Superior temporal gyrus (tissue), 1 donor: ENCODE measurements around the gene BCL11B.

Experiments
- DNase-seq: peaks from one replicate; pipeline ENCODE4 v3.0.0-alpha.2; 2016; ENCODE audit errors: extremely low spot score

BCL11B gene

DNA sequence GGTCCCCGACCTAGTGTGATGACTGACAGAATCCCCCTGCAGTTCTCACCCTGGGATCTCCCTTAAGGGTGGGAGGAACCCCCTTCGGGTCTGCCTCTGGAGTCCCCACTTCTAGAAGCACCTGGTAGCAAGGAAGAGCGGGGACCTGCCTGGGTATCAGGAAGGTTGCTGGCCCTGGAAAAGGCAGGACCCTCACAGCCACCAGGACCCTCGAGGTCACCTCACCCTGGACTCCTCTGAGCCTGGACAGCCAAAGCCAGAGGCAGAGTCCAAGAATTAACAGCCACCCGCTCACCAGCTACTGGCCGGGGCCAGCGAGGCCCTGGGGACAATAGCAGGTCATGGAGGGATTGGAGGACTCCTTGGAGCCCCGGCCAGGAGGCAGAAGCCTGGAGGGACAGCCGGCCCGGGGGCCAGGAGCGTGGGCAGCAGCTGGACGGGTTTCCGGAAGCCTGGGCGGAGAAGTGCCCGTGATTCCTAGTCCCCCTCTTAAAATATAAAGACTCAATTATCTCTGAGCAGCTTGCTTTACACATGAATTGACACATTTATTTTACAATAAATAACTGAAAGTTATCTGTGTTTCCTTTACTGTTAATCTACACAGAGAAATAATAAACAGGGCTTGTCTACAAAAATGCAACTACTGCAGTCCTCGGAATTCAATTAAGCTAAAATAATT lies 17.5 kb downstream of the BCL11B start:
- no peak for DNase-seq

DNA sequence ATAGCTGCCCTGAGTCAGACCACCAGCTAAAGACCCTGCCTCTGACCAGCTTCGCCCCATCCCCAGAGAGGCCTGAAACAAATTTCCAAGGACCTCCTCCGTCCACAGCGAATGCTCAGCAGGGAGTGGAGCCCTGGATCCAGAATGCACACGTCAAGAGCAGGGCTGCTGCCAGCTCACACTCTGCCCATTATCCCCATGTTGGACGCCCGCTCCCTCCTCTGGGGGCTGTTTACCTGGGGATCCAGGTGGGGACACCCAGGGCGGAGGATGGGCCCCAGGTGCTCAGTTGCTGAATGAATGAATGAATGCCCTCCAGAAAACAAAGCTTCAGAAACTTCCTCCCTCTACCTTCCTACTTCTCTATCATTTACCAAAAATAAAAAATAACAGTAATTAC lies 18.1 kb downstream of the BCL11B start:
- no peak for DNase-seq

DNA sequence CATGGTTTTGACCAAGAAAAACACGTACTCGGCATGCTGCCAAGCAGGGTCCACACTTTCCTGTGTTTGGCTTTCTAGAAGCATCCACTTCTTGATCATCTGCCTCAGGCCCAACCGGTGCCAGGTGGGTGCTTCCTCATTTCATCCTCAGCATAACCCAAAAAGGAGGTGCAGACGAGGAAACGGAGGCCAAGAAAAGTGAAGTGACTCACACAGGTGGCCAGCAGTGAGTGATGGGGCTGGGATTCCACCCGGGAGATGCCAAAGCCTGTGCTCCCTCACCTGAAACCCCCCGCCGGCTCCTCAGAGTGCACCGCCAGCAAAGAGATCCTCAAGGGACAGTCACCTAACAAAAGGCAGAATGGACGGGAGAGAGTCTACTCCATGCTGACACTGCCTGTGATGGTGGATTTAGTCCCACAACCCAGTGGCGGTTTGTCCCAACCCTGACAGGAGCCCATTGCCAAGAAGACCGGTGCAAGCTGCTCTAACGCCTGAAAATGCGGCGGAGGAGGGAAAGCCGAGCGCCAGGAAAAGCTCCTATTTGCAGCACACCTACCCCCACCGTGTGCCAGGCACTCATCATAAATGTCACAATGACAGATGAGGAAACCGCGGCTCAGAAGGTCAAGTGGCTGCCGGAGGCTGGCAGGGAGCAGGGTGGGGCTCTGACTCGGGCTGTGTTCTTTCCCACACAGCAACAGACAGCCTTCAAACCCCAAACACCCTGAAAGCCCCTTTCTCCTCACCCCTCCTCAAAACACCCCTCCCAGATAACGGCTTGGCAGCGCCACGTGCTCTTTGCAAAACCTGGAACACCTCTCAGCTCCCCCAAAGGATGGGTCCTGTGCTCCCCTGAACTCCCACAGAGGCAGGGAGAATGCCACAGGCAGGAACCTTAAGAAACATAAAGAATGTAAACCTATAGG lies 18.8 kb downstream of the BCL11B start:
- no peak for DNase-seq

DNA sequence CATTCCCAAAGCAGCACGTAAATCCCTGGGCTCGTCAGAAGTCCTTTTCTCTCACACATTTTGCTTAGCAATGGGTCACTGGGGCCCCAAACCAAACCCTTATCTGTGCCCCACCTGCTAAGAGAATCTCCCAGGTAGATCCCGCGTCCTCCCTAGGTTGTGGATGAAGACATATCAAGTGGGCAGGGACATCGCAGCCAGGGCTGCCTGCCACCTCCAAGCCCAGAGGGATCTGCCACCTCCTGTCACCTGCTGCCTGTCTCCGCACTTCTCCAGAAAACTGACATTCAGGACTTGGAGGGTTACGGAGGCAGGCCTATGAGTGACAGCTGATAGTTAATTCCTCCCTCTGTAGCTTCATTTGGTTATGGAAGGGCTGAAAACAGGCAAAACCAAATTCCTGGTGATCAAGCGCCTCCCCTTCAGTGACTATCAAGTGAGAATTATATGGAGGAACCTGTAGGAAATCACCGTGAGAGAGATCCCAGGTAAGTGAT lies 19.5 kb downstream of the BCL11B start:
- DNase-seq: no peak

DNA sequence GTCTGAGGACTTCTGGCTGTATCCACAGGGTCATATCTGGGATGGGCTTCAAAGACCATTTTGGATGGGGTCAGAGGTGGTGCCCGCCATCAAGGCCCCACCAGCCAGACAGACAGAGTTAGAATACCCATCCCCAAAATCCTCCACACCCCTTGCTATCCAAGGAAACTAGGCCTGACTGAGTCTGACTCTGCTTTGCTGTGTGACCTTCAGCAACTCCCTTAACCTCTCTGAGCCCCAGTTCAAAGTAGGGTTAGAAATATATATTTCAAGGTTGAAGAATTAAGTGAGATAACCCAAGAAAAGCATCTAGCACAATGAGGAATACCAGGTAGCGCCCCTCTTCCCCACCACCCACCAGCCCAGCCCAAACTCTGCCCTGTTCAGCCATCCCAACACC lies 20.3 kb downstream of the BCL11B start:
- no peak for DNase-seq

DNA sequence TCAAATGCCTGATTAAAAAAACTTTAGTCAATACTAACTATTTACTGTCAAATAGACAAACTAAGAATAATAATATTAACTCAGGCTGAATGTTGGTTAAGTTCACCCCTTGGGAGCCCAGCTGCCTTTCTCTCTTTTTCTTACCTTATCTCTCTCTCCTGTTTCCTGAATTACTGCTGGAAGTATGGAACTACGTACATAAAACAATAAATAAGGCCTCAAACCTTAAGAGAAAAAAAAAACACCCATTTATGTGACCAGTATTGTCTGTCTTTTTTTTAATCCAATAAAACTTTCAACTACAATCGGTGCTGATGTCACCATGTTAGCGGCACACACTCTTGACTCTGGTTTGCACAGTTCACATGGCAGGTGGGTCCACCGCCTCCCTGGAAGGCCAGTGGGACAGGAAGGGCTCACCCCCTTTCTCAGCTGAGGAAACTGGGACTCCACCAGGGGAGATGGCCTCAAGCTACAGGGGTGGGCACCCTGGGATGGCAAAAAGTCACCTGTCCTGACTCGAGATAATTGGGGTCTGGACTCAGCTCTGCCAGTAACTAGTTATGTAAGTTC lies 21.3 kb downstream of the BCL11B start:
- no peak for DNase-seq

DNA sequence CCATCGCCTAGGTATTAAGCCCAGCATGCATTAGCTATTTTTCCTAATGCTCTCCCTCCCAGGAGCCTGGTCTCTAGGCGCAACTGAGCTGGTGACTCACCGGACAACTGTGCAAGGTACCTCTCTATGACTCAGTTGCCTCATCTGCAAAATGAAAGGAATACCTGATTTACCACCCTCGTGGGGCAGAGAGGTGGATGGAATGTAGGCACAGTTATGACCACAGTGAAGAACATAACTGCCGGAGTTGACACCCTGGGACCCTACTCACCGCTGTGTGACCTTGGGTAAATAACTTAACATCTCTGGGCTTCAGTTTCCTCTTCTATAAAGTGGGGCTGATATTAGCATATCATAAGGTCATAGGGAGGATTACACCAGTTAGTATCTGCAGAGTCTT lies 22.6 kb downstream of the BCL11B start:
- no peak for DNase-seq

DNA sequence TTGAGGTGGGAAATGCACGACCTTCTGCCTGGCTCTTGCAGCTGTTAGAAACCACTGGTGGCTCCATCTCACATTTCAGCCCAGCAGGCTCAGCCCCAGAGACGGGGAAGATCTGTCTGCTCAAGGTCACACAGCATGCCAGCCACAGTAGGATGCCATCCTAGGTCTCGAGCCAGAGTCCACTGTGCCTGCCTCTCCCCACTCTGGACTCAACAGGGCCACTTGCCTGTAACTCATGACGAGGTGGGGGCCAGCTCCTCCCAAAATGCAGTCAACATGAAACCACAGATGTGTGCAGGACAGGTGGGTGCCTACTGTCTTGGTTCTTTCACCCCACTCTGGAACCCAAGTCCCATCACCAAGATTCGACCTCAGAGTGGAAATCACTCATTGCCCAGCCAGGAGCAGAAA lies 23.2 kb downstream of the BCL11B start:
- DNase-seq: no peak

DNA sequence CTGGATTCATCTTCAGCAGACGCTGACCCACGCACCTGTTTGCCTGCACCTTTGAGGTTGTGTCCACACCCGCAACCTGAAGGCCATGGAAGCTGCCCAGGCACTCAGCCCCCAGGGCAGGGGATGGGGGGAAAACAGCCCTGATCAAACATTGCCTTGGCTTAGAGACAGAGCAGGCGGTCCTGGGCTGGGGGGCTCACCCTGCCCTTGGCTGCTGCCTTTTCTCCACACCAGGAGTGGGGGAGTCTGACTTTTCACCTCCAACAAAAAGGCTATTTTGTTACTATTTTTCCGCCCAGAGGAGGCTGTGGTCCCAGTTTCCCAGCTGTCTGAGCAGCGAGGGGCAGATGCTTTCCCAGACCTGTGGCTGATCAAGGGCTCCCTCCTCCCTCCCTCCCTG lies 24.2 kb downstream of the BCL11B start:
- DNase-seq: no peak

DNA sequence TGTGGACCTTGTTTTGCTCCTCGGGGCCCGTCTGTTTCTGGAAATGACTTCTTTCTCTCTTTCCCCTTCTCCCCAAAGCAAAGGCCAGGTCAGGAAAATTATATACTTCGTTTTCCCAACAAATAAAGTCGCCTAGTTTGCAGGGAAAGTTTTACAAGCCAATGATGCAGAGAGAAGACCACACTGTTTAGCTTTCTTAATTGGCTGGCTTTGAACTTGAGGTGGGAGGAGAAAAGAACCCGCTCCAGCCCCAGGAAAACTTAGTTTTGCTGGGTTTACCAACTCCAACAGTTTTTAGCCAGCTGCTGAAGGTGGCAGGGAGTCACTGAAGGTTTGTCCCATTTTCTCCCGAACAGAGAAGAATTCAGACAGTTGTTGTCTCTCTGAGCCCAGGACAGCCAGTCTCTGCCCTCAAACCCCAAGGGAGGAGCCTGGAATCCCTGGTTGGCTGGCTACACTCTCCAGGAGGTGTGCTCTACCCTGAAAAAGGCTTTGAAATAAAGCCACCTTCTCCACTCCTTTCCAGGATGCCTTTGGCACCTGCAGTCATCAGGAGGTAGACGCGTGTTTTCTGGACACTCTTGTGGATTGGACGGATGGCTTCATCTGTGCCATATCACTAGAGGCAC lies 24.8 kb downstream of the BCL11B start:
- no peak for DNase-seq

DNA sequence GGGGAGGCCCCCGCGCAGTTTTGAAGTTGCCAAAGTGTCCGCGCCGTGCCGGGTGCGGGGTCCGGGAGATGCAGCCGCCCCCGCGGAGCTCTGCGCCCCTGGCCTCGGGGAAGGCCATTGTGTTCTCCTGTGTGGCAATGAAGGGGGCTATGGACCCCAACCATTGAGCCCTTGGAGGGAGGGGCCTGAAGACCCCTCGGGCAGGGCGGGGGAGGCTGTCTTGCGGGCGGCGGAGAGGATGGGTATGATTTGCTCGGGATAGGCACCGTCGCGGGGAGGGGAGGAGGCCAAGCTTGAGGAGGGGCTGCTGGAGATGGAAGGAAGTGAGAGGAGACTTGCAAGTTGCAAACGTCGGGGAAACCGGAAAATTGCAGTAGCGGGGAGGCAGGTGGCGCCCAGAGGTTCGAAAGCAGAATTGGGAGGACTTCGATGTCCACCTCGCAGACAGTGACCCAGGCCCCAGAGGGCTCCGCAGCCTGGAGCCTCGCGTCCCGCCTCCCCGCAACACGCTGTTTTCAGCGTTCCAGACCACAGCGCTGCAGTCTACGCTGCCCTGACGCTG lies 25.4 kb downstream of the BCL11B start:
- no peak for DNase-seq

DNA sequence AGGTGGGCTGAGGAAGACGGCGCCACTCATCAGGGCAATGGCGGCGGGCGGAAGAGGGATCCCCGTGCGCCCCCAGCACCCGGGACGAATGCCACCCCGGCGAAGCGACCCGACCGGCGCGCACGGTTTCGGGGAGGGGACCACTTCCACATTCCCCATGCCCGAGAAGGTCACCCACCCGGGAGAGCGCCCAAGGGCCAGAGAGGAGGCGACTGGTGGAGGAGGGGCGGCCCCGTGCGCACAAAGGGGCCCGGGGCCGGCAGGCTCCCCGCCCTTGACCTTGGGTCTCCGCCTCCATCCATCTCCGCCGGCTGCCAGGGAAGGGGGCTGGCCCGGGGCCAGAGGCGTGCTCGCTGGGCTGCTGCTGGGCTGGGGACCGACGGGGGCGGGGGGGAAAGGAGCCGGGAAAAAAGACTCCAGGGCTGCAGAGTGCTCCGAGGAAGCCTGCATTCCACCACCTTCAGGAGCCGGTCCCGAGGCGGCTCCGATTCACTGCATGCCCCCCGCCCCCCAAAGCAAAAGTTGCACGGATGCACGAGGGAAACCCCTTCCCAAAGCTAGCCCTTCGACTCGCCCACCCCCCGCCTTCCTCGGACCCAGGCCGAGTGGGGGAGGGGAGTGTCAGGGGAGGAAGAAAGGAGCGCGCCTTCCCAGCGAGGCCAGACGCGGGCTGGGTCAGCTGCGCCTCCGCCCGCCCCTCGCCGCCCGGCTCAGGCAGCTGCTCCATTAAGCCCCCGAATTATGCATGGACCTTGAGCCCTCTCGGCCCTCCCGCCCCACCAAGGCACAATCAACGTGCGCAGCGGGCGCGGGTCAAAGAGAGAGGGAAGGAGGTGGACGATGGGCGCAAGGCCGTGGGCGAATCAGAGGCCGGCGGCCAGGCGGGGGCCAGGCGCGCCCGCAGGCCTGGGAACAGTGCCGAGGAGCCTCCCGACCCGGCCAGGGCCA lies 26.2 kb downstream of the BCL11B start:
- no peak for DNase-seq

DNA sequence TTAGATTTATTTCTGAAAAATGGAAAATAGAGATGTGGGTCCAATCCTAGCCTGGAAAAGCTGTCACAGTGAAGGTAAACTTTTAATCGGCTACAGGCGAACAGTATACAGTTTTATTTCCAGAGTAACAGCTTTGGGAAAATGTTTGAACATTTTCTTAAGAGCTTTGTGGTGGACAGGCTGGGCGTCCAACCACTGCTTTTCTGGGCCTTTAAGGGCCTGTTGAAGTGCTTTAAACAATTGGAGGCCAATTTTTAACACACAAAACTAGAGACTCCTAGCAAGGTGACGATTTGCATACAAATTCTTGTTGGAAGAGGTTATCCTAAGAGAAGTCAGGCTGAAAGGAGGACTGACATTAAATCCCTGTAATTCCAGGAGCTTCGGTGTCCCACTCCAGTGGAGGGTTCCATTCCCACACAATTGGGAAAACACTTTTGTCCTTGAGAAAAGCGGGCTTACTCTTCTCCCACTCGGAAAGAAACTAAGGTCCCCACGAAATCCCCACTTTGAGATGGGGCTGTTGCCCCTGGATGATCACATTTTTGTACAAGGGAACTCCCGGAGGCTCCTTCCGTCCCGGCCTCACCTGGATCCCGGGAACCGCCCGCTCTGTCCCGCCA lies 26.9 kb downstream of the BCL11B start:
- no peak for DNase-seq

DNA sequence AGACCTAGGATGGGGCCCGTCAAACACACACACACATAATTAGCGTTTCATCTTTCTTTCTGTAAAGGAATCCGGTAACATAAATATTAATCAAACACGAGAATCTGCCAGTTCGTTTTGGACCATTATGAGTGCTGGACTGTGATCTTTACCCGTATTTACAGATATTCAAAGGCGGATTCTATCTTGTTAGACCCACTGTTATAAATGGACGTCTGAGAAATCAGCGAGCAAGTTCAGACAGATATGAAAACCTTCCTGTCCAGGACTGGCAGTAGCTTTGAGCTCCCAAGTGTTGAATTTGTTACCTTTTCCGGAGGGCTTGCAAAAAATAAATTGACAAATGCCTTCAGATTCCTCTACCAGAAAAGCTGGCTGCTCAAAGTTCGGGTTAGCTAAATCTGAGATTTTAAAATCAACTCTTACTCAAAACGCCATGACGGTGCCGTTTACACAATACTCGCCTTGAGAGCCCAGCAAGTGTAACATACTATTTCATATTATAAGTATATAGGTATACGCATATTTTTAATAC lies 27.6 kb downstream of the BCL11B start:
- peak; percentile 17 for DNase-seq

DNA sequence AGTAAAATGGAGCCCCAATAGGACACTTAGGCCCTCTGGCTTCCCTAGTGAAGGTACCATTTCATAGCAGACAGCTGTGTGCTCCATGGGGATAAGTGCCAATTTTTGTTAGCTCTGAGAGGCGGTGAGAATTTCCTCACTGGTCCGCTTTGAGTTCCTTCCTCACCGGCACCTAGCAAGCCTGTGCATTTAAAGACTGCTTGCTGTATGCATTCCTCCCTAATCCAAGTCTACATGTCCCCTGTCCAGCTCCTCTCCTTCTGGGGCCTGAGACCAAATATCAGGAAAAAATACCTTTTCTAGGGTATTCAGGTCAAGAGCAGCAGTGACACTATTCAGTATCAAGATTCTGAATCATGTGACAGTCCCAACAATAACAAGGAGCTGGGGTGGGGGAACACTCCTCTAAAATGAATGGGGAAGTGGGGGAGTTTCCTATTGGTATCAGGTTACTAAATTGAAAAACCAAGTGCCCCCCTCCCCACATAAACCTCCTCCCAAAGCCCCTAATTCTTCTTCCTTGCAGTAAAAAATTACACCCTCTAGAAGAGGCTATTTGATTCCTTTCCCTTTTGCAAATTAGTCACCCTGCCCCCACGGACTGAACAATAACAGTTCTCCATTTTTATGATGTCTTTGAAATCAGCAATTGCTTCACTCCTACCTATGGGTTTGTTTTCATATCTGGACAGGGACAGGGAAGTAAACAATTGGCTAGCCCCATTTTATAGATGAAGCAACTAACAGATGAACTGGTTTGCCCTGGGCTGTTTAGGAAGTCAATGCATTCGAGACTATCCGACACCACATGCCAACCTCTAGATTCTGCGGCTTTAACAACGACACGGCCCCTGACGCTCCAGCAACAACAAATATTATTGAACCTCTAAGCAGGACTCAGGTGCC lies 28.9 kb downstream of the BCL11B start:
- DNase-seq: no peak

DNA sequence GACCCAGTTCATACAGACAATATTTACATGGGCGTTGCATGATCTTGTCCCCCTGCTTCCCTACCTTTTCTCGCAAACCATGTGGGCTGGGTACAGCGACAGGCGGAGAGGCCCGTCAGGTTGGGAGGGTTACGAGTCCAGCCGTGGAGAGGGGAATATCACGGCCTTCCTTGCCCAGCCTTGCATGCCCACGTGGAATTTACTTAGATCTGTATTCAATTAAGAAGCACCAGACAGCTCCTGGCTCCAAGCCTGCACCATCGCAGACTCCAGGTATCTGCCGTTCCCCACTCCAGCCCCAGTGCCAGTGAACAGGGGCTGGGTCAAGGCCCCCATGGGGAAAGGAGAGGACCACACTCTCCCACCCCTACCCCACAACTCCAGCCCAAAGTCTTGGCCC lies 29.8 kb downstream of the BCL11B start:
- DNase-seq: no peak

DNA sequence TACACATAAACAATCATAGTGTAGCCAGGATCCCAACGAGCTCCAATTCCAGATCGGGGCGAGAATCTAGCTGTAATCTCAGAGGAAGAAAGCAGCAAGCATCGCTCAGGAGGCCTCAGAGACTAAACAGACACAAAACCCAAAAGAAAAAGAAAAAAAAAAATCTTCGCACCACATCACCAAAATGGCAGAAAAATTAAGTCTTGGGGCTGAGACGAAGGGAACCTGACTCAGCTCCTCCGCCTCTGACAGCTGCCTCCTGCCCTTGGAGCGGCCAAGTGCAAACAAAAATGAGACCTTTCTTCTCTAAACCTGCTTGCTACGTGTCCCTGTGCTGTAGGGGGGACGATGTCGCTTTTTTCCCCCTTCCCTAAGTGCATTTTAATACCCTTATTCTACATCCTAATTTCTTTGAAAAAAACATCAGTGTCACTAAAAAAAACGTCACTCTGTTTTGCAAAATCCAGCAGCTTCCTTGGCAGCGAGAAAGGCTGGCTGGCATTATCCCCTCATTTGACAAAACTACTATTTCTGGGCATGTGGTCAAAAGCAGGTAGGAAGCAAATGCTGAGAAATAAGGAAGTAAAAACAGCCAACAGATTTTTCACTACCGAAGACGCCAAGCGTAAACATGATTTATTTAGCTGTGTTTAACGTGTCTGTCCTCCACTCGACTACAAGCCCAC lies 30.5 kb downstream of the BCL11B start:
- DNase-seq: no peak

DNA sequence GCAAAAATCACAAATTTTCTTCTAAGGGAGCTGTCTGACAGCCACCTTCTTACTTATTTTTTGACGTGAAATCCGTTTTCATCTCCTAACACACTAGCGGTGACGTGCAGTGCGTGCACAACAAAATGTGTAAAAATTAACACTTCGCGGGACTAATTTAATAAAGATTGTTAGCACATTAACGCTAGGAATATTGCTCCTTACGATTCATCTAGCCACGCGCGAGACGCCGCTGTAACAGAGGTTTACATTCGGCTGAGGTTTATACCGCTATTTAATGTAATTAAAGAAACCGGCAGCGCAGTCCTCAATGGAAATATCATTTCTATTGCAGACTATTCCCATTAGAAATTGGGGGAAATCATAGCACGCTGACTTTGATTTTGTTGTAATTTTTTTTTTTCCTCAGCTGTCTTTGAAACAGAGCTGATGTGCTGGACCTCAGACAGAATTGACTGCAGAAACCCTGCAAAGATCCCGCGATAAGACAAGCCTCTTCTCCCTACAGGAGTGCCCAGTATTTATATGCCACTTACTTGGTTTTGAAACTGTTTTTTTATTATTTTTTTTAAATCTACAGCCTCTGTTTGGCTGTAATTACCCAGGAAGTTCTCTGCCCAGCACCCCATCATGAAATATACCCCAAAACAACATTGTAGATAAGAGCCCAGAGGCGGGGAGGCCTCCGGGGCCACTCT lies 31.2 kb downstream of the BCL11B start:
- no peak for DNase-seq
